Kasumi-1 (cell line): ENCODE results near the gene ATG101.

Experiments used
- DNase-seq, 2 experiments: peaks; one replicate each; lab custom pipeline; 2025; lab: John Stamatoyannopoulos, UW

The ATG101 gene

GRCh38 chr12:52057638-52058576 lies 11.9 kb upstream of the ATG101 start:
- no peak for DNase-seq

- DNase-seq: no peak
Measured at GRCh38 chr12:52058631-52059361, 11.0 kb upstream of the ATG101 start.

- DNase-seq: no peak
Measured at GRCh38 chr12:52059582-52060497, 9.9 kb upstream of the ATG101 start.

- DNase-seq: no peak
Measured at GRCh38 chr12:52060498-52061177, 9.1 kb upstream of the ATG101 start.

GRCh38 chr12:52061470-52062166 lies 8.2 kb upstream of the ATG101 start:
- DNase-seq: no peak

- DNase-seq: no peak
Measured at GRCh38 chr12:52062167-52063081, 7.4 kb upstream of the ATG101 start.

GRCh38 chr12:52063082-52063924 lies 6.5 kb upstream of the ATG101 start:
- no peak for DNase-seq

GRCh38 chr12:52063981-52064649 lies 5.7 kb upstream of the ATG101 start:
- DNase-seq: no peak

GRCh38 chr12:52066346-52067080 lies 3.3 kb upstream of the ATG101 start:
- no peak for DNase-seq

GRCh38 chr12:52067081-52067374 lies 2.8 kb upstream of the ATG101 start:
- DNase-seq: no peak

- DNase-seq: no peak
Measured at GRCh38 chr12:52070185-52070925, 577 bp downstream of the ATG101 start.

- DNase-seq: peak in 1 of 2 experiments; percentile 19
Measured at GRCh38 chr12:52073531-52074381, 4.0 kb downstream of the ATG101 start.

- no peak for DNase-seq
Measured at GRCh38 chr12:52074971-52075724, 5.4 kb downstream of the ATG101 start.

GRCh38 chr12:52076811-52077210 lies 7.0 kb downstream of the ATG101 start:
- no peak for DNase-seq

- DNase-seq: no peak
Measured at GRCh38 chr12:52078276-52078675, 8.5 kb downstream of the ATG101 start.
